HG02970 (cell line): ENCODE measurements around the gene NUDT15.
A peak's percentile ranks its signal among the peaks of the same experiment; 100 is the strongest.
"Not testable (repeated sequence)": the region's sequence is repeated elsewhere in the genome, so short reads cannot be mapped to it uniquely, and the experiment has no call there.

ENCODE experiments used
- ATAC-seq: cut with Tn5 transposase; IDR thresholded peaks from one replicate; pipeline ENCODE4 v1.9.1; 2021; ENCODE audit warnings: mild to moderate bottlenecking, moderate library complexity, moderate number of reproducible peaks; ENCODE audit not compliant: unreplicated experiment, low FRiP score

NUDT15 gene

GRCh38 chr13:48037346-48038173, at the start of gene NUDT15:
Gene NUDT15, plus strand, starts transcription at chr13:48037726. Its CDS starts 21 bp downstream, at chr13:48037747.
- ATAC-seq, result peak; percentile 95

GRCh38 chr13:47990427-47990826, 47.1 kb upstream of the NUDT15 start:
- no peak for ATAC-seq

GRCh38 chr13:47990920-47991466, 46.5 kb upstream of the NUDT15 start:
- ATAC-seq, result no peak

GRCh38 chr13:47991859-47992258, 45.7 kb upstream of the NUDT15 start:
- ATAC-seq, result no peak

GRCh38 chr13:47997384-47997783, 40.1 kb upstream of the NUDT15 start:
- ATAC-seq, result no peak

GRCh38 chr13:47999973-48000372, 37.6 kb upstream of the NUDT15 start:
- no peak for ATAC-seq

GRCh38 chr13:48000559-48001113, 36.9 kb upstream of the NUDT15 start:
- peak; percentile 31 for ATAC-seq

GRCh38 chr13:48001114-48001881, 36.2 kb upstream of the NUDT15 start, which contains the start of gene SUCLA2:
Gene SUCLA2, minus strand, starts transcription at chr13:48001273. Its CDS starts 4 bp downstream, at chr13:48001269.
- peak; percentile 98 for ATAC-seq

- not testable (repeated sequence) for ATAC-seq
Measured at GRCh38 chr13:48001999-48002398, 35.5 kb upstream of the NUDT15 start.

GRCh38 chr13:48004201-48004600, 33.3 kb upstream of the NUDT15 start:
- no peak for ATAC-seq

GRCh38 chr13:48006396-48006795, 31.1 kb upstream of the NUDT15 start:
- no peak for ATAC-seq

- ATAC-seq, result no peak
Measured at GRCh38 chr13:48009284-48009683, 28.2 kb upstream of the NUDT15 start.

- ATAC-seq, result no peak
Measured at GRCh38 chr13:48010698-48011097, 26.8 kb upstream of the NUDT15 start.

- no peak for ATAC-seq
Measured at GRCh38 chr13:48012668-48013067, 24.9 kb upstream of the NUDT15 start.

GRCh38 chr13:48014359-48014758, 23.2 kb upstream of the NUDT15 start:
- no peak for ATAC-seq

- no peak for ATAC-seq
Measured at GRCh38 chr13:48018637-48019036, 18.9 kb upstream of the NUDT15 start.

- ATAC-seq, result no peak
Measured at GRCh38 chr13:48019796-48020195, 17.7 kb upstream of the NUDT15 start.

- ATAC-seq, result no peak
Measured at GRCh38 chr13:48028066-48028465, 9.5 kb upstream of the NUDT15 start.

GRCh38 chr13:48029859-48030258, 7.7 kb upstream of the NUDT15 start:
- no peak for ATAC-seq

GRCh38 chr13:48038761-48039160, 1.2 kb downstream of the NUDT15 start:
- no peak for ATAC-seq

- ATAC-seq, result no peak
Measured at GRCh38 chr13:48040049-48040448, 2.5 kb downstream of the NUDT15 start.
